Nephron (organoid): ENCODE data around the gene CACNA1S.
A peak's percentile ranks its signal among the peaks of the same experiment; 100 is the strongest.

Experiments used
- H3K27ac Mint-ChIP-seq, 3 experiments: 2 replicates each; pipeline ENCODE4 v1.8.0; 2020; ENCODE audit warnings: mixed read lengths in 3 of 3, mild to moderate bottlenecking in 2 of 3, moderate library complexity in 1 of 3
- H3K27me3 Mint-ChIP-seq: 2 replicates; pipeline ENCODE4 v1.8.0; 2021; ENCODE audit warnings: low read depth, mild to moderate bottlenecking, moderate library complexity, mixed read lengths
- H3K36me3 Mint-ChIP-seq: 2 replicates; pipeline ENCODE4 v1.8.0; 2020; ENCODE audit warnings: low read depth, mixed read lengths
- H3K4me1 Mint-ChIP-seq: 2 replicates; pipeline ENCODE4 v1.8.0; 2020; ENCODE audit warnings: mixed read lengths
- H3K4me3 Mint-ChIP-seq, 3 experiments: 2 replicates each; pipeline ENCODE4 v1.8.0; 2020; ENCODE audit warnings: mild to moderate bottlenecking in 3 of 3, mixed read lengths in 3 of 3, moderate library complexity in 2 of 3
- H3K9me3 Mint-ChIP-seq: 2 replicates; pipeline ENCODE4 v1.8.0; 2020; ENCODE audit warnings: mixed read lengths
- CTCF ChIP-seq, 3 experiments: fragments of 200-600 bp; sonication (generic); IDR thresholded peaks; one replicate each; pipeline ENCODE4 v1.5.0; 2021; ENCODE audit warnings: antibody characterized with exemption in 3 of 3; ENCODE audit not compliant: unreplicated experiment in 3 of 3

The CACNA1S gene

DNA sequence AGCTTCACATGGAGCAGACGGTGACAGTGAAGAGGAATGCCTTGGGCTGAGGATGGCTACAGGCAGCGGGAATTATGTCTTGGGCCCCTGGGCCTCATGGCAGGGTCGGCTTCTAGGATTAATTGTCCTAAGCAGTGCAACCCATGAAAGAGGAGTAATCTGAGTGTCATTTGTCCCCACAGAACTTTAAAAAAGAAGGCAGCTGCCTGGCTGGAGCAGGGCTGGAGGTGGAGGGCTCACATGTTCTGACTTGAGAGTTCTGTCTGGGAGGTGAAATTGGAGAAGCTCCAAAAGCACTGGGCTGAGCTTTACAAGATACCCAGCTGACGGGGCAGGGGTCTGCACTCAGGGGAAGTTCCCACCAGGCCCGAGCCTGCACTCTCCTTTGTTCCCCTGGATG is 22.6 kb downstream of the CACNA1S start:
- H3K9me3 Mint-ChIP-seq: no peaks in the 10 kb centered on the region
- peaks cover 5% of the 10 kb centered on the region for H3K27me3 Mint-ChIP-seq
- peak overlapping the region; percentile 72 to 88 (median 83) for H3K27ac Mint-ChIP-seq
- TF ChIP-seq CTCF (IDR thresholded peaks at IDR 0.05; ENCODE audit: unreplicated experiment in 3 of 3): no peak
- peaks cover 67% of the 10 kb centered on the region for H3K4me1 Mint-ChIP-seq
- no peaks in the 10 kb centered on the region for H3K36me3 Mint-ChIP-seq
- peak overlapping the region in 1 of 3 experiments; percentile 13 for H3K4me3 Mint-ChIP-seq

DNA sequence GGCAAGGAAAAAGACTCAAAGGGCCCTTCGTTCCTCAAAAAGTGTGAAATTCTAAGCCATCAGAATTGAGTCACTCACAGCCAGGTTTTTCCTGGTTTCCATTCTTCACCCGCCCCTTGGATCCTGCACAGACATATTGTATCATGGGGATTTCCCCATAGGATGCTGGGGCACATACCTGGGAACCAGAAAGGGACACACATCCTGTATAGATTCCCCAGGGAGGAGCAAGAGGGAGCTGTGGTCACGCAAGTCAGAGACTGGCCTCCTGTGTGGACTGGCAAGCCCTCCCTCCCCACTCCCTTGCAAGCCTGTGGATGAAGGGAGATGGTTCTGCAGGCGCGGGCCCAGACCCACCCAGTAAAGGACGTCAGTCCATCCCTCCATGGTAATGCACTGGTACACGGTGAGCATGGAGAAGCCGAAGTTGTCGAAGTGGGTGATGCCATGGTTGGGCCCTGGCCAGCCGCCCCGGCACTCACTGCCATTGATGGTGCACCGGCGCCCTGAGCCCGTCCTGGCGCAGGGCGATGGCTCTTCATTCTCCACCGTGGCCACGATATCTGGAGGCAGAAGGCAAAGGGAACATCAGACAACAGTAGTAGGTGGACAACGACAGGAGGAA is 23.2 kb downstream of the CACNA1S start:
- peaks cover 5% of the 10 kb centered on the region for H3K27me3 Mint-ChIP-seq
- H3K27ac Mint-ChIP-seq: peak overlapping the region; percentile 72 to 88 (median 83)
- H3K4me1 Mint-ChIP-seq: peaks cover 67% of the 10 kb centered on the region
- no peak for TF ChIP-seq CTCF (IDR thresholded peaks at IDR 0.05; ENCODE audit: unreplicated experiment in 3 of 3)
- no peaks in the 10 kb centered on the region for H3K9me3 Mint-ChIP-seq
- no peaks in the 10 kb centered on the region for H3K36me3 Mint-ChIP-seq
- H3K4me3 Mint-ChIP-seq: peak overlapping the region in 2 of 3 experiments; percentile 2 to 13

DNA sequence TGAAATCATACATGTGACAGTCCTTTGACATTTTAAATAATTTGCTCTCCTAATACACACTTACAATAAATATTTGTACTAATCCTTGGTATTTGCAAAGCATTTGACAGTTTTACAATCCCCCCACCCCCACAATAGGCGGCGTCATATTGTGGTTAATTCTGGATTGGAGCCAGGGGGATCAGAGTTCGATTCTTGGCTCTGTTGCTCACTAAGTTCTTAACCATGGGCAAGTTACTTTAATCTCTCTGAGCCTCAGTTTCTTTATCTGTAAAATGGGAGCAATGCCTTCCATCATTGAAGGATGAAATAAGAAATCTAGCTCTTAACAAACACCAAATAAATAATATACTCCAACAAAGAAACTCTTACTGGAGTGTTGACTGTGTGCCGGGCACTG is 23.8 kb downstream of the CACNA1S start:
- TF ChIP-seq CTCF (IDR thresholded peaks at IDR 0.05; ENCODE audit: unreplicated experiment in 3 of 3): no peak
- peaks cover 5% of the 10 kb centered on the region for H3K27me3 Mint-ChIP-seq
- no peaks in the 10 kb centered on the region for H3K36me3 Mint-ChIP-seq
- peak overlapping the region in 1 of 3 experiments; percentile 11 for H3K27ac Mint-ChIP-seq
- no peaks in the 10 kb centered on the region for H3K9me3 Mint-ChIP-seq
- peaks cover 65% of the 10 kb centered on the region for H3K4me1 Mint-ChIP-seq
- H3K4me3 Mint-ChIP-seq: no peak overlapping the region

- Mint-ChIP-seq H3K27ac (no peak overlapping the region), H3K27me3 (peaks cover 8% of the 10 kb centered on the region), H3K36me3 (no peaks in the 10 kb centered on the region), H3K4me3 (no peak overlapping the region), H3K9me3 (no peaks in the 10 kb centered on the region), H3K4me1 (peaks cover 43% of the 10 kb centered on the region)
- no peak for TF ChIP-seq CTCF (IDR thresholded peaks at IDR 0.05; ENCODE audit: unreplicated experiment in 3 of 3)
Observed at GRCh38 chr1:201085902-201086735, 26.1 kb downstream of the CACNA1S start.

DNA sequence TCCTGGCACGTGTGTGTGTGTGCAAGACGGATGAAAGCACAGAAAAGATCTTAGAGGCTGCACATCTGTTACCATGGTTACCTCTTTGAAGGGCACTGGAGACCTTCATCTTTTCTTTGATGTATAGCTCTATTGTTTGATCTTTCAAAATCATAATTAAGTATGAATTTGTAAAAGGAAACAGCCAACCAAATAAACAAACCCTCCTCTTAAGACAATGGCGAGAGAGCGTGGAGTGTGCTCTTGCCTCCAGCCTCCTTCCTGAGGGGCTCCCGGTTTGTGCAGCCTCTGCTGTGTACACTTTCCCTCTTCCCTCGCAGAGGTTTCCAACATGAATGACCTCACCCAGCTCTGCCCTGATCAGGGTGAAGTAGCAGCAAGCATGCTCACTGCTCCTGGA is 27.9 kb downstream of the CACNA1S start:
- no peak for TF ChIP-seq CTCF (IDR thresholded peaks at IDR 0.05; ENCODE audit: unreplicated experiment in 3 of 3)
- Mint-ChIP-seq H3K27ac (peak overlapping the region in 1 of 3 experiments; percentile 1), H3K27me3 (peaks cover 8% of the 10 kb centered on the region), H3K9me3 (no peaks in the 10 kb centered on the region), H3K36me3 (no peaks in the 10 kb centered on the region), H3K4me3 (no peak overlapping the region), H3K4me1 (peaks cover 24% of the 10 kb centered on the region)
